HEK293 (cell line): Measurements from ENCODE around the gene ZSCAN10.

Source experiments
- BCL6B ChIP-seq: fragments of 450-650 bp; formaldehyde crosslinking; IDR thresholded peaks from 2 replicates; pipeline ENCODE4 v1.5.1; 2017; ENCODE audit warnings: missing biosample characterization, missing genetic modification characterization
- EGR2 ChIP-seq: fragments of 450-650 bp; formaldehyde crosslinking; IDR thresholded peaks from 2 replicates; pipeline ENCODE4 v1.5.1; 2016; ENCODE audit warnings: low read depth, missing biosample characterization, missing genetic modification characterization
- FEZF1 ChIP-seq: fragments of 450-650 bp; formaldehyde crosslinking; IDR thresholded peaks from 2 replicates; pipeline ENCODE4 v1.5.1; 2016; ENCODE audit warnings: missing biosample characterization, missing genetic modification characterization
- KLF8 ChIP-seq: fragments of 450-650 bp; formaldehyde crosslinking; IDR thresholded peaks from 2 replicates; pipeline ENCODE4 v1.5.1; 2016; ENCODE audit warnings: missing biosample characterization, missing genetic modification characterization
- MZF1 ChIP-seq: fragments of 450-650 bp; formaldehyde crosslinking; IDR thresholded peaks from 2 replicates; pipeline ENCODE4 v1.5.1; 2017; ENCODE audit warnings: missing biosample characterization, missing genetic modification characterization, borderline replicate concordance
- PATZ1 ChIP-seq: fragments of 450-650 bp; formaldehyde crosslinking; IDR thresholded peaks from 2 replicates; pipeline ENCODE4 v1.5.1; 2016; ENCODE audit warnings: missing biosample characterization, missing genetic modification characterization
- WT1 ChIP-seq: fragments of 450-650 bp; formaldehyde crosslinking; IDR thresholded peaks from 2 replicates; pipeline ENCODE4 v1.5.1; 2016; ENCODE audit warnings: missing biosample characterization, missing genetic modification characterization
- ZBTB44 ChIP-seq: fragments of 450-650 bp; IDR thresholded peaks from 2 replicates; pipeline ENCODE4 v1.5.1; 2018; ENCODE audit warnings: missing biosample characterization, mild to moderate bottlenecking, missing genetic modification characterization
- ZFP69B ChIP-seq: fragments of 450-650 bp; formaldehyde crosslinking; IDR thresholded peaks from 2 replicates; pipeline ENCODE4 v1.5.1; 2016; ENCODE audit warnings: missing biosample characterization, missing genetic modification characterization
- ZNF138 ChIP-seq: fragments of 450-650 bp; formaldehyde crosslinking; IDR thresholded peaks from 2 replicates; pipeline ENCODE4 v1.5.1; 2016; ENCODE audit warnings: missing biosample characterization, missing genetic modification characterization, borderline replicate concordance
- ZNF211 ChIP-seq: fragments of 450-650 bp; formaldehyde crosslinking; IDR thresholded peaks from 2 replicates; pipeline ENCODE4 v1.5.1; 2016; ENCODE audit warnings: low read depth, missing biosample characterization, missing genetic modification characterization
- ZNF221 ChIP-seq: fragments of 450-650 bp; formaldehyde crosslinking; IDR thresholded peaks from 2 replicates; pipeline ENCODE4 v1.5.1; 2017; ENCODE audit warnings: missing biosample characterization, missing genetic modification characterization, borderline replicate concordance
- ZNF26 ChIP-seq: fragments of 450-650 bp; formaldehyde crosslinking; IDR thresholded peaks from 2 replicates; pipeline ENCODE4 v1.5.1; 2016; ENCODE audit warnings: missing biosample characterization, missing genetic modification characterization
- ZNF266 ChIP-seq: fragments of 450-650 bp; formaldehyde crosslinking; IDR thresholded peaks from 2 replicates; pipeline ENCODE4 v1.5.1; 2016; ENCODE audit warnings: missing biosample characterization, missing genetic modification characterization, low read depth
- ZNF274 ChIP-seq, 2 experiments: fragments of 200-500 bp in 1 of 2; fragments of 450-650 bp in 1 of 2; sonication (Bioruptor generic) in 1 of 2; formaldehyde crosslinking in 1 of 2; IDR thresholded peaks; 2 replicates each; pipeline versions ENCODE4 v1.5.1 to v1.6.1; 2014 to 2016; ENCODE audit warnings: borderline replicate concordance in 1 of 2, inconsistent platforms in 1 of 2, low read length in 1 of 2, missing biosample characterization in 1 of 2, missing genetic modification characterization in 1 of 2
- ZNF354C ChIP-seq: fragments of 450-650 bp; formaldehyde crosslinking; IDR thresholded peaks from 2 replicates; pipeline ENCODE4 v1.5.1; 2016; ENCODE audit warnings: missing biosample characterization, missing genetic modification characterization, low read depth, borderline replicate concordance
- ZNF48 ChIP-seq: fragments of 450-650 bp; formaldehyde crosslinking; IDR thresholded peaks from 2 replicates; pipeline ENCODE4 v1.5.1; 2016; ENCODE audit warnings: missing biosample characterization, missing genetic modification characterization
- ZNF521 ChIP-seq: fragments of 450-650 bp; formaldehyde crosslinking; IDR thresholded peaks from 2 replicates; pipeline ENCODE4 v1.5.1; 2017; ENCODE audit warnings: missing biosample characterization, mild to moderate bottlenecking, missing genetic modification characterization
- ZNF561 ChIP-seq: fragments of 450-650 bp; IDR thresholded peaks from 2 replicates; pipeline ENCODE4 v1.5.1; 2018; ENCODE audit warnings: missing biosample characterization, missing genetic modification characterization, borderline replicate concordance
- ZNF621 ChIP-seq: fragments of 450-650 bp; formaldehyde crosslinking; IDR thresholded peaks from 2 replicates; pipeline ENCODE4 v1.5.1; 2017; ENCODE audit warnings: missing biosample characterization, missing genetic modification characterization
- ZNF701 ChIP-seq: fragments of 450-650 bp; formaldehyde crosslinking; IDR thresholded peaks from 2 replicates; pipeline ENCODE4 v1.5.1; 2016; ENCODE audit warnings: missing biosample characterization, missing genetic modification characterization
- ZSCAN5A ChIP-seq: fragments of 450-650 bp; formaldehyde crosslinking; IDR thresholded peaks from 2 replicates; pipeline ENCODE4 v1.5.1; 2016; ENCODE audit warnings: missing biosample characterization, missing genetic modification characterization
- TF ChIP-seq, protein P1 (sequence below): fragments of 450-650 bp; formaldehyde crosslinking; IDR thresholded peaks from 2 replicates; pipeline ENCODE4 v1.5.1; 2016; ENCODE audit warnings: missing biosample characterization, missing genetic modification characterization
- TF ChIP-seq, protein P2 (sequence below): fragments of 450-650 bp; formaldehyde crosslinking; IDR thresholded peaks from 2 replicates; pipeline ENCODE4 v1.5.1; 2017; ENCODE audit warnings: missing biosample characterization, missing genetic modification characterization
- TF ChIP-seq, protein P3 (sequence below): fragments of 450-650 bp; formaldehyde crosslinking; IDR thresholded peaks from 2 replicates; pipeline ENCODE4 v1.5.1; 2016; ENCODE audit warnings: missing biosample characterization, missing genetic modification characterization

ZSCAN10 gene

DNA sequence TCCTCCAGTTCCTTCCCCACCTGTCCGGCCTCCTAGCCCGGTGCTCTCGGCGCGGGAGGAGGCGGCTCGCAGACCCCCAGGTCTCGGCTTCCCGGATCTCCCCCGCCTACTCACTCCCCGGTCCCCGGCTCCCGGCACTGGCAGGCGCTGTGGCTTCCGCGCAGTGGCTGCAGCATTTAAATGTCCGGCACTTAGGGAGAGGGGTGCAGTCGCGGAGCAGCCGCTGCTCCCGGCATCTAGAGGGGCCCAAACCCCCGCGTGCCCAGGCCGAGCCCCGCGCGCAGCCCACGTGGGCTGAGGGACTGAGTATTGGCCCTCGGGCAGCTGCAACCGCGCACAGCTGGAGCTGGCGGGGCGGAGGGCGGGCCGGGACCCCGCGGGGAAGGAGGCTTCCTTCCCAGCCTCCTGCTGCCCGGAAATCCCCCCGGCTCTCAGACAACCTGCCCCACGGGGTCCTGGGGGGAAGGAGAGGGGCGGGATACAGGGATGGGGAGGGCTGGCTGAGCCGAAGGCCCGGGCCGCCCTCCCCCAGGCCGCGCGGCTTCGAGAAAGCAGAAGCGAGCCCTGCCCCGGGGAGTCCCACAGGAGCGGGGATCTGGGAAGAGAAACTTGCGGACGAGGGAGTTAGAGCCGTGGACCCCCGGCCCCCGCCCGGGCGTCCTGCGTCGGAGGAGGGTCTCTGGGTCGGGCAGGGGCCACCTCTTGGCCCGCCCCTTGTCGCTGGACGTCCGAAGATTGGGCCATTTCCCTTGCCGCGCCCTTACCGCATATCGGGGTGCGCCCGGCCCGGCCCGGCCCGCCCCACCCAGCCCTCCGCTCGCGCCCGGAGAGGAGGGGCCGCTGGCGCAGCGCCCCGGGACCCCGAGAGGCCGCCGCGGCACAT, 53.1 kb downstream of the ZSCAN10 start, which contains the start of gene MMP25 (continued):
- TF ChIP-seq ZFP69B (no peak), EGR2 (tag by site-specific recombination) (peak; percentile 68), ZNF354C (tag by site-specific recombination) (no peak), BCL6B (tag by site-specific recombination) (no peak), PATZ1 (tag by site-specific recombination) (peak; percentile 83), WT1 (tag by site-specific recombination) (peak; percentile 27; the same call in 1 of the 2 replicates), ZNF138 (tag by site-specific recombination) (no peak), KLF8 (tag by site-specific recombination) (peak; percentile 36; the same call in 1 of the 2 replicates), ZNF266 (tag by site-specific recombination) (no peak), ZNF521 (tag by site-specific recombination) (no peak), ZNF221 (tag by site-specific recombination) (no peak), ZNF211 (tag by site-specific recombination) (no peak), ZNF701 (tag by site-specific recombination) (no peak), ZNF26 (tag by site-specific recombination) (no peak), MZF1 (tag by site-specific recombination) (no peak), ZNF48 (tag by site-specific recombination) (no peak), FEZF1 (tag by site-specific recombination) (no peak), ZNF621 (tag by site-specific recombination) (no peak), ZSCAN5A (no peak), ZNF561 (tag by site-specific recombination) (0 out of 2 replicates have a peak, but pooled peaks have one; percentile 70), ZBTB44 (tag by site-specific recombination) (peak; percentile 44; the same call in 1 of the 2 replicates), ZNF274 (IDR thresholded peaks at IDR 0.05; ENCODE audit: low read length) (no peak), ZNF274 (tag by site-specific recombination; IDR thresholded peaks at IDR 0.05; ENCODE audit: borderline replicate concordance) (no peak)
- TF ChIP-seq, protein P1, sequence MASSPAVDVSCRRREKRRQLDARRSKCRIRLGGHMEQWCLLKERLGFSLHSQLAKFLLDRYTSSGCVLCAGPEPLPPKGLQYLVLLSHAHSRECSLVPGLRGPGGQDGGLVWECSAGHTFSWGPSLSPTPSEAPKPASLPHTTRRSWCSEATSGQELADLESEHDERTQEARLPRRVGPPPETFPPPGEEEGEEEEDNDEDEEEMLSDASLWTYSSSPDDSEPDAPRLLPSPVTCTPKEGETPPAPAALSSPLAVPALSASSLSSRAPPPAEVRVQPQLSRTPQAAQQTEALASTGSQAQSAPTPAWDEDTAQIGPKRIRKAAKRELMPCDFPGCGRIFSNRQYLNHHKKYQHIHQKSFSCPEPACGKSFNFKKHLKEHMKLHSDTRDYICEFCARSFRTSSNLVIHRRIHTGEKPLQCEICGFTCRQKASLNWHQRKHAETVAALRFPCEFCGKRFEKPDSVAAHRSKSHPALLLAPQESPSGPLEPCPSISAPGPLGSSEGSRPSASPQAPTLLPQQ (tag by site-specific recombination), result no peak
- TF ChIP-seq, protein P2, sequence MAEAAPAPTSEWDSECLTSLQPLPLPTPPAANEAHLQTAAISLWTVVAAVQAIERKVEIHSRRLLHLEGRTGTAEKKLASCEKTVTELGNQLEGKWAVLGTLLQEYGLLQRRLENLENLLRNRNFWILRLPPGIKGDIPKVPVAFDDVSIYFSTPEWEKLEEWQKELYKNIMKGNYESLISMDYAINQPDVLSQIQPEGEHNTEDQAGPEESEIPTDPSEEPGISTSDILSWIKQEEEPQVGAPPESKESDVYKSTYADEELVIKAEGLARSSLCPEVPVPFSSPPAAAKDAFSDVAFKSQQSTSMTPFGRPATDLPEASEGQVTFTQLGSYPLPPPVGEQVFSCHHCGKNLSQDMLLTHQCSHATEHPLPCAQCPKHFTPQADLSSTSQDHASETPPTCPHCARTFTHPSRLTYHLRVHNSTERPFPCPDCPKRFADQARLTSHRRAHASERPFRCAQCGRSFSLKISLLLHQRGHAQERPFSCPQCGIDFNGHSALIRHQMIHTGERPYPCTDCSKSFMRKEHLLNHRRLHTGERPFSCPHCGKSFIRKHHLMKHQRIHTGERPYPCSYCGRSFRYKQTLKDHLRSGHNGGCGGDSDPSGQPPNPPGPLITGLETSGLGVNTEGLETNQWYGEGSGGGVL, result peak; percentile 92
- TF ChIP-seq, protein P3, sequence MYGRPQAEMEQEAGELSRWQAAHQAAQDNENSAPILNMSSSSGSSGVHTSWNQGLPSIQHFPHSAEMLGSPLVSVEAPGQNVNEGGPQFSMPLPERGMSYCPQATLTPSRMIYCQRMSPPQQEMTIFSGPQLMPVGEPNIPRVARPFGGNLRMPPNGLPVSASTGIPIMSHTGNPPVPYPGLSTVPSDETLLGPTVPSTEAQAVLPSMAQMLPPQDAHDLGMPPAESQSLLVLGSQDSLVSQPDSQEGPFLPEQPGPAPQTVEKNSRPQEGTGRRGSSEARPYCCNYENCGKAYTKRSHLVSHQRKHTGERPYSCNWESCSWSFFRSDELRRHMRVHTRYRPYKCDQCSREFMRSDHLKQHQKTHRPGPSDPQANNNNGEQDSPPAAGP (tag by site-specific recombination), result no peak
